GM21515 (cell line): ENCODE measurements around the gene SYNM.
A peak's percentile ranks its signal among the peaks of the same experiment; 100 is the strongest.

Experiments
- ATAC-seq: cut with Tn5 transposase; IDR thresholded peaks from one replicate; pipeline ENCODE4 v1.9.1; 2021; ENCODE audit not compliant: unreplicated experiment

SYNM gene

DNA sequence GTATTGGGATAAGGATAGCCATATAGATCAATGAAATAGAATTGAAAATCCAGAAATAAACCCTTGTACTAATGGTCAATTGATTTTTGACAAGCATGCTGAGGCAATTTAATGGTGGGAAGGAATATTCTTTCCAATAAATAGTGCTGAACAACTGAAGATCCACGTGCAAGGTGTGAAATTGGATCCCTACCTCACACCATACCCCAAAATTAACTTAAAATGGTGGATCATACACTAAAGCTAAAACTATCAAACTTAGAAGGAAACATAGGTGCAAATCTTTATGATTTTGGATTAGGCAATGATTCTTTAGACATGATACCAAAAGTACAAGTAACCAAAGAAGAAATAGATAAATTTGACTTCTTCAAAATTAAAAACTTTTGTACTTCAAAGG, 22.1 kb upstream of the SYNM start:
- no peak for ATAC-seq

DNA sequence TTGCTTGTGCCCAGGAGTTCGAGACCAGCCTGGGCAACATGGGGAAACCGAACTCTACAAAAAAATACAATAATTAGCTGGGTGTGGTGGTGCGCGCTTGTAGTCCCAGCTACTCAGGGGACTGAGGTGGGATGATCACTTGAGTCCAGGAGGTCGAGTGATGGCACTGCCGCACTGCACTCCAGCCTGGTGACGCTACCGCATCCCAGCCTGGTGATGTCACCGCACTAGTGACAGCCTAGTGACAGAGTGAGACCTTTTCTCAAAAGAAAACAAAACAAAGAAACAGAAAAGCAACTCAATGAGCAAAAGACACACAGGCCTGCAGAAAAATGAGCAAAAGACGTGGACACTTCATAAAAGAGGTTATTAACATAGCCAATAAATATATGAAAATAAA, 19.9 kb upstream of the SYNM start:
- ATAC-seq, result no peak

DNA sequence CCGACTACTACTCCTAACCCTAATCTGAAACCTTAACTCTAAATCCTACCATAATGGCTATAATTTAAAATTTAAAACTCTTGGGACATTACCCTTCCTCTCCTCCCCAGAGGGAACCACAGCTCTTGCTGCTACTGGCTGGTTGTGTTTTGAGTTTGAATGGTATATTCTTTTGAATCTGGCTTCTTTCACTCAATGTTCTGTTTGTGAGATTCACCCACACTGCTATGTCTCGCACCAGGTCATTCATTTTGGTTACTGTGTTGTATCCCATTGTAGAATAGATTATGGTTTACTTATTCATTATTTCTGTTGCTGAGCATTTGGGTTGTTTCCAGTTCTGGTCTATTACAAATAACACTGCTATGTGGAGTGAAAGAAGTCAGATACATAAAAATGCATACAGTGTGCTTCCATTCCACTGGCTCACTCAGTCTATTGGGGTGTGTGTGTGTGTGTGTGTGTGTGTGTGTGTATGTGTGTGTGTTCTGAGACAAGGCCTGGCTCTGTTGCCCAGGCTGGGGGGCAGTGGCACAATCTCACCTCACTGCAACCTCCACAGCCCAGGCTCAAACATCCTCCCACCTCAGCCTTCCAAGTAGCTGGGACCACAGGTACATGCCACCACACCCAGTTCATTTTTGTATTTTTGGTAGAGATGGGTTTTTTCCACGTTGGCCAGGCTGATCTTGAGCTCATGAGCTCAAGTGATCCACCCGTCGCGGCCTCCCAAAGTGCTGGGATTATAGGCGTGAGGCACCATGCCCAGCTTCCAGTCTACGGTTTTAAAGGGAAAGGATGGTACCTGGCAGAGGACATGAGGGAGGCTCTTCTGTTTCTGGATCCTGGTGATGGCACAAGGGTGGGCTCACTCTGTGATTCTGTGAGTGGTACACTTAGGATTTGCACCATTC, 19.2 kb upstream of the SYNM start:
- ATAC-seq, result no peak

- ATAC-seq, result no peak
Observed at GRCh38 chr15:99086327-99086667, 18.6 kb upstream of the SYNM start.

GRCh38 chr15:99087405-99087943, 17.4 kb upstream of the SYNM start:
- no peak for ATAC-seq

DNA sequence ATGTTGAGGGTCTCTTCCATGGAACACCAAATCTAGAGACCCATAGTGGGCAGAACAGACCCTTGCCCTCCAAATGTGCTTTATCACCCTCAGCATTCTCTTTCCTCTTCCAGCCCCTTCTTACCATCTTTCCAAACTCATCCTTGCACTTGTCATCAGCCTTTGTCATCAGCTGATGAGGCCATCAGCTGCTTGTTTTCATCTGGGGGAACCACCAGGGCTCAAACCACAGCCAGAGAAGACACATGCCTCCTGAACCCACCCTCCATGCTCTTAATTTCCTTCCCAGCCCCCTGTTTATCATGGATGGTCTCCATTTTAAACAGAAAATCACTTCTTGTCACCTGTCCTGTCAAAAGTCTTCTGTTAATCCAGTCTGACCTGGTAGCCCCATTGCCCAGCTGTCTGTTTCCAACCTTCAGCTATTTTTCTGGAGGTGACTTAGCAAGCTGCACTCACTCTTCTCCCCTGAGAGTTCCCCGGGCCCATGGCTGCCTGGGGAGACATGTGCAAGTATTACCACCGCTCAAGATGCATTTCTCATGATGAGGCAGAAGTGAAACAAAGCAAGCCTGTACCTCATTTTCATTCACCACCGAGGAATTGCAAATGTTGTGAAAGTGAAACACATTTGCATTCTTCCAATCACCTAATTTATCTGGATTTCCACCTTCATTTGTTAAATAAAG, 14.7 kb upstream of the SYNM start:
- ATAC-seq, result peak; percentile 100

- no peak for ATAC-seq
Observed at GRCh38 chr15:99090938-99091337, 13.9 kb upstream of the SYNM start.

GRCh38 chr15:99092554-99093172, 12.2 kb upstream of the SYNM start:
- ATAC-seq, result no peak

- ATAC-seq, result no peak
Observed at GRCh38 chr15:99095626-99096025, 9.3 kb upstream of the SYNM start.

- no peak for ATAC-seq
Observed at GRCh38 chr15:99096173-99096893, 8.5 kb upstream of the SYNM start.

DNA sequence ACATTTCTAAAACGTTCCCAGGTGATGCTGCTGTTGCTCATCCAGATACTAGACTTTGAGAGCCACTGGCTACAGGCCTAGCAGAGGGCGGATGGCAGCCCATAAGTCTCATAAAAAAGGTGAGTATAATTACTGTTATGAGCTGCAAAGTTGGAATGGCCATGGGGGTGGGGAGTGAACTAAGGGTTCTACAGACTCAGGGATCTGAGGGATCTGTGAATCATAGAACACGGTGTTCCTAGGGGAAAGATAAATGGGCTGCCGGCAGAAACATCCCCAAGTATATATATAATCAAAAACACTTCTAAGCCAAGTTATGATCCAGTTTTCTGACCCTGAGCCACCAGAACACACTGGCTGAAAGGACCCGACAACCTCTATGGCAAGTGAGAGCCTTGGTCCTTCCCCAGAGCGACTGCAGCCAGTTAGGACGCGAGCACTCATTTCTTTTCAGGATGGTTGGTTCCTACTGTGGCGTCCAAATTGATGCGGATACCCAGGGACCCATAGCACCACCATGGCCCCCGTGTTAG, 7.9 kb upstream of the SYNM start:
- ATAC-seq, result no peak

- no peak for ATAC-seq
Observed at GRCh38 chr15:99097441-99098410, 7.2 kb upstream of the SYNM start.

GRCh38 chr15:99098426-99098825, 6.5 kb upstream of the SYNM start:
- ATAC-seq, result no peak

- no peak for ATAC-seq
Observed at GRCh38 chr15:99098991-99099390, 5.9 kb upstream of the SYNM start.

DNA sequence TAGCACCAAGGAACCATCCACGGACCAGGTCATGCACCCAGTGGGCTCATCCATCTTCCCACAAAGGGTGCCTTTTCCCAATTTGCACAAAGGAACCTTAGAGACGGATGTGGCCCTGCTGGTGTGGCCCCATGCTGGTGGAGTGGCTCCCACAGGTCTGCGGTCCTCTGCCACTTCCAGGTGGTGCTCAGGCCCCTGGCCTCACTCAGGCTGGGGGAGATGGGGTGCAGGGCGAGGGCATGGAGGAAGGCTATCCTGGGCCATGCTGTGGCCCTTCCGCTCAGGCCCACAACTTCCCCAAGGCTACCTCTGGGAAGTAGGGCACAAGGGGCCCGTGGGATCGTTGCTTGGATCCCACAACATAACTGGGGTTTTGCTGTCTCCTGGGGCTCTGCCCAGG, 5.2 kb upstream of the SYNM start:
- no peak for ATAC-seq

DNA sequence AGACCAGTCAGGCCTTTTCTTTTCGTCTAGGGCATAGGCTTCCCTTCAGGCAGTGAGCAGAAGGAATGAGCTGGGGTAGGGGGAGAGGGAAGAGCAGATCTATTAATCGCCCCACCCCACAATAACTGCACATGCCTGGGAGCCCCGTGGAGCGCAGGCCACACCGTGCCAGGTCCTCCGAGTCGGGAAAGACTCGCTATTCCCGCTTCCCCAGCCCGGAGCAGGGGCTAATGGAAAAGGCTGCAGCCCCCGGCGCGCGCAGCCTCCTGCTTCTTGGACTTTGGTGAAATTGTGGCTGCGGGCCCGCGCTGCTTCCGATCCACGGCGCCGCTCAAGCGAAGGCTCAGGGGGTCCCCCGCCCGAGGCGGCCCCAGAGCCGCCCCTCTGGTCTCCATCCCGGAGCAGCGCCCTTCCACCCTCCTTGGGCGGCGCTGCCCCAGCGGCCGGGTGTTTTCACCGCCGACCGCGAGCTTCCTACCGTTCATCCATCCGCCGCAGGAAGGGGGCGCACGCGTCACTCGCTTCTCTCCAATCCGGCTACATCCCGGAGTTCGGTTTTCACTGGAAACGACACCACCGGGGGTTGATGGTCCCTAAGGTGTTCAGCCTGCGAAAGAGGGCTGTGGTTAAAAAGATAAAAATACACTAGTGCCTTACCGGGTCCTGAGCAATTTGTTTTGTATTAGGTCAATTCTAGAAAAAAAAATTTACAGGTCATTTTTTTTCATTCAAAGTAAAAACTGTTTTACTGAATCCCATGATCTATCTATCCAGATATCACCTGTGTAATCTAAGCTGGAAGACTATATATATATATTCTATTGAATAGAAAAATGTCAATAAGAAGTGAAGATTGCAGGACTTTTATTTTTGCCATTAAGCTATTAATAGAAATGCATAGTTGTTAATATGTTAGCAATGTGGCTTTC, 4.4 kb upstream of the SYNM start:
- ATAC-seq, result peak; percentile 40

DNA sequence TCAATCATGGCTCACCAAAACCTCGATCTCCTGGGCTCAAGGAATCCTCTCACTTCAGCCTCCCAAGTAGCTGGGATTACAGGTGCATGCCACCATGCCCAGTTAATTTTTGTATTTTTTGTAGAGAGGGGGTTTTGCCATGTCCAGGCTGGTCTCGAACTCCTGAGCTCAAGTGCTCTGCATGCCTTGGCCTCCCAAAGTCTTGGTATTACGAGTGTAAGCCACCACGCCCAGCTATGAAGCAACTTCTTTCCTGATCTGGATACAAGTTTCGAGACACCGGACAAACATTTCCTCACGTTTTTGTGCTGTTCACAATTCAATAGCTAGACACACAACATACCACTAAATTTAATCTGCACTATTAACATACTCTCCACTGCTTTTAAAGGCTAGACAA, 3.4 kb upstream of the SYNM start:
- ATAC-seq, result no peak

- ATAC-seq, result no peak
Observed at GRCh38 chr15:99102332-99103235, 2.3 kb upstream of the SYNM start.
